Glutamatergic neuron (in vitro differentiated cells): ENCODE data around the gene CPE. TPM values are rescaled to one million over a fixed set of nuclear protein-coding genes. Genes with fewer than 3 reads are reported as not detected.
A peak's percentile ranks its signal among the peaks of the same experiment; 100 is the strongest.

ENCODE experiments used
- DNase-seq: peaks from one replicate; pipeline ENCODE4 v3.0.0; 2022
- H3K27ac Mint-ChIP-seq: one replicate; pipeline ENCODE4 v1.8.0; 2020; ENCODE audit warnings: mild to moderate bottlenecking, mixed read lengths, inconsistent platforms; ENCODE audit not compliant: unreplicated experiment
- H3K27me3 Mint-ChIP-seq: one replicate; pipeline ENCODE4 v1.8.0; 2020; ENCODE audit warnings: mild to moderate bottlenecking, moderate library complexity, mixed read lengths, inconsistent platforms; ENCODE audit not compliant: unreplicated experiment
- H3K36me3 Mint-ChIP-seq: one replicate; pipeline ENCODE4 v1.8.0; 2020; ENCODE audit warnings: mild to moderate bottlenecking, mixed read lengths, inconsistent platforms; ENCODE audit not compliant: unreplicated experiment
- H3K4me1 Mint-ChIP-seq: one replicate; pipeline ENCODE4 v1.8.0; 2020; ENCODE audit warnings: mild to moderate bottlenecking, low read depth, mixed read lengths, inconsistent platforms; ENCODE audit not compliant: unreplicated experiment
- H3K4me3 Mint-ChIP-seq: one replicate; pipeline ENCODE4 v1.8.0; 2020; ENCODE audit warnings: mild to moderate bottlenecking, mixed read lengths, inconsistent platforms; ENCODE audit not compliant: unreplicated experiment
- H3K9me3 Mint-ChIP-seq: one replicate; pipeline ENCODE4 v1.8.0; 2020; ENCODE audit warnings: mild to moderate bottlenecking, moderate library complexity, mixed read lengths, inconsistent platforms; ENCODE audit not compliant: unreplicated experiment
- CTCF ChIP-seq: fragments of 200-600 bp; sonication (generic); IDR thresholded peaks from one replicate; pipeline ENCODE4 v1.5.0; 2021; ENCODE audit not compliant: partially characterized antibody, unreplicated experiment
- microRNA-seq: library from miRNA; unstranded; fragments of <30 nt; microRNA quantifications from one replicate; pipeline ENCODE4, GENCODE V29; 2020; ENCODE audit not compliant: unreplicated experiment
- total RNA-seq: library from RNA; stranded (reverse); fragmentation: NEBNext Ultra II Directional; extraction: Animal tissue kit (Norgen Biotek cat#: 25700); gene quantifications from one replicate; pipeline ENCODE4 v1.2.1, GENCODE V29; 2021; ENCODE audit not compliant: unreplicated experiment

Gene CPE
- total RNA-seq, 1 donor from 2014 or later, result 253 TPM

- Mint-ChIP-seq H3K4me3 (no peak overlapping the region), H3K9me3 (no peaks in the 10 kb centered on the region), H3K27ac (peak overlapping the region; percentile 86), H3K27me3 (no peaks in the 10 kb centered on the region), H3K4me1 (peaks cover 7% of the 10 kb centered on the region), H3K36me3 (no peaks in the 10 kb centered on the region)
- DNase-seq, result no peak
- no peak for TF ChIP-seq CTCF
These were observed 163.7 kb downstream of the CPE start for GRCh38 chr4:165542476-165542875.

Small RNA genes lying within 50 kb of the gene (microRNA-seq; reads per million reads assigned to microRNA genes)
- 0.55 reads per million for gene MIR578

Other genes starting within 250 kb of the CPE start
- gene KLHL2, start 171.4 kb upstream of the CPE start, total RNA-seq, result 19.7 TPM
- 180 TPM for gene MSMO1, start 51.3 kb upstream of the CPE start, total RNA-seq